Osteocyte (in vitro differentiated cells): Measurements from ENCODE around the gene RBPJ. TPM values are rescaled to one million over a fixed set of nuclear protein-coding genes. Genes with fewer than 3 reads are reported as not detected.

Source experiments
- DNase-seq: peaks from one replicate; pipeline ENCODE4 v3.0.0; 2021; ENCODE audit warnings: mixed read lengths; ENCODE audit not compliant: unreplicated experiment; ENCODE audit errors: extremely low spot score
- H3K27ac Mint-ChIP-seq: one replicate; pipeline ENCODE4 v1.8.0; 2021; ENCODE audit warnings: mild to moderate bottlenecking, mixed read lengths; ENCODE audit not compliant: unreplicated experiment
- H3K27me3 Mint-ChIP-seq: one replicate; pipeline ENCODE4 v1.8.0; 2021; ENCODE audit warnings: mixed read lengths; ENCODE audit not compliant: unreplicated experiment
- H3K36me3 Mint-ChIP-seq: one replicate; pipeline ENCODE4 v1.8.0; 2021; ENCODE audit warnings: mixed read lengths; ENCODE audit not compliant: unreplicated experiment
- H3K4me1 Mint-ChIP-seq: one replicate; pipeline ENCODE4 v1.8.0; 2021; ENCODE audit warnings: mixed read lengths; ENCODE audit not compliant: unreplicated experiment
- H3K4me3 Mint-ChIP-seq: one replicate; pipeline ENCODE4 v1.8.0; 2021; ENCODE audit warnings: mild to moderate bottlenecking, moderate library complexity, mixed read lengths; ENCODE audit not compliant: unreplicated experiment
- H3K9me3 Mint-ChIP-seq: one replicate; pipeline ENCODE4 v1.8.0; 2021; ENCODE audit warnings: mixed read lengths; ENCODE audit not compliant: unreplicated experiment
- CTCF ChIP-seq: fragments of 200-600 bp; sonication (generic); IDR thresholded peaks from 2 replicates; pipeline ENCODE4 v1.5.0; 2021; ENCODE audit warnings: antibody characterized with exemption, mild to moderate bottlenecking, moderate library complexity
- total RNA-seq: library from RNA; stranded (reverse); gene quantifications from 2 replicates; pipeline ENCODE4 v1.2.1, GENCODE V29; 2021

RBPJ gene
- total RNA-seq, 1 donor from 2014 or later: 79.8 TPM

GRCh38 chr4:26482508-26483462 is 162.0 kb downstream of the RBPJ start:
- Mint-ChIP-seq H3K27ac (no peak overlapping the region), H3K36me3 (no peaks in the 10 kb centered on the region), H3K4me3 (no peak overlapping the region), H3K27me3 (peaks cover 28% of the 10 kb centered on the region), H3K9me3 (no peaks in the 10 kb centered on the region), H3K4me1 (no peaks in the 10 kb centered on the region)
- no peak for TF ChIP-seq CTCF
- DNase-seq: no peak

- TF ChIP-seq CTCF: no peak
- Mint-ChIP-seq H3K9me3 (no peaks in the 10 kb centered on the region), H3K27ac (no peak overlapping the region), H3K27me3 (peaks cover 35% of the 10 kb centered on the region), H3K36me3 (no peaks in the 10 kb centered on the region), H3K4me1 (no peaks in the 10 kb centered on the region), H3K4me3 (no peak overlapping the region)
- no peak for DNase-seq
Observed at GRCh38 chr4:26484032-26484515, 163.3 kb downstream of the RBPJ start.

GRCh38 chr4:26484516-26484915 is 163.7 kb downstream of the RBPJ start:
- Mint-ChIP-seq H3K4me1 (no peaks in the 10 kb centered on the region), H3K27ac (no peak overlapping the region), H3K9me3 (no peaks in the 10 kb centered on the region), H3K36me3 (no peaks in the 10 kb centered on the region), H3K4me3 (no peak overlapping the region), H3K27me3 (peaks cover 39% of the 10 kb centered on the region)
- no peak for TF ChIP-seq CTCF
- DNase-seq: no peak

Other genes with a start within 250 kb of the RBPJ start
- gene CCKAR, start 169.5 kb downstream of the RBPJ start, total RNA-seq: not detected in 2 replicates